IMR-90 (cell line): Measurements from ENCODE around the gene ST8SIA6.

Source experiments
- CEBPB ChIP-seq: IDR thresholded peaks from 2 replicates; pipeline ENCODE4 v1.6.1; 2012; ENCODE audit warnings: low read depth, low read length, improper control_type of control experiment
- CTCF ChIP-seq: conservative IDR thresholded peaks from 2 replicates; pipeline ENCODE4 v1.5.1; 2012; ENCODE audit warnings: mild to moderate bottlenecking, low read depth, low read length, improper control_type of control experiment
- ELK1 ChIP-seq: fragments of 150-350 bp; IDR thresholded peaks from 2 replicates; pipeline ENCODE4 v1.6.1; 2016; ENCODE audit warnings: low read depth, mild to moderate bottlenecking, low read length, moderate library complexity, borderline replicate concordance
- FOS ChIP-seq: fragments of 150-350 bp; IDR thresholded peaks from 2 replicates; pipeline ENCODE4 v1.6.1; 2016; ENCODE audit warnings: low read depth, low read length
- MAZ ChIP-seq: IDR thresholded peaks from 2 replicates; pipeline ENCODE4 v1.6.1; 2012; ENCODE audit warnings: low read depth, mild to moderate bottlenecking, low read length, improper control_type of control experiment, moderate library complexity, borderline replicate concordance
- MXI1 ChIP-seq: IDR thresholded peaks from 2 replicates; pipeline ENCODE4 v1.6.1; 2012; ENCODE audit warnings: low read depth, mild to moderate bottlenecking, low read length, moderate library complexity, borderline replicate concordance
- POLR2A ChIP-seq: IDR thresholded peaks from 2 replicates; pipeline ENCODE4 v1.6.1; 2012; ENCODE audit warnings: mild to moderate bottlenecking, low read depth, low read length
- RAD21 ChIP-seq: IDR thresholded peaks from 2 replicates; pipeline ENCODE4 v1.6.1; 2012; ENCODE audit warnings: low read length, improper control_type of control experiment
- RCOR1 ChIP-seq: IDR thresholded peaks from 2 replicates; pipeline ENCODE4 v1.6.1; 2012; ENCODE audit warnings: mild to moderate bottlenecking, low read length, improper control_type of control experiment; ENCODE audit not compliant: insufficient replicate concordance
- SMC3 ChIP-seq: fragments of 150-350 bp; IDR thresholded peaks from 2 replicates; pipeline ENCODE4 v1.6.1; 2016; ENCODE audit warnings: low read depth, mild to moderate bottlenecking, antibody characterized with exemption, low read length, moderate library complexity

- TF ChIP-seq CTCF (no peak), ELK1 (no peak), MAZ (no peak), POLR2A (no peak), RCOR1 (no peak), RAD21 (no peak), SMC3 (no peak), FOS (no peak), CEBPB (no peak), MXI1 (no peak)
Measured at GRCh38 chr10:17470246-17470645, 15.9 kb upstream of the ST8SIA6 start.
